ENCODE data around the gene ASB15. TPM values are rescaled to one million over a fixed set of nuclear protein-coding genes. Genes with fewer than 3 reads are reported as not detected.

Gene ASB15
- polyA plus RNA-seq, 3 donors: not detected

DNA sequence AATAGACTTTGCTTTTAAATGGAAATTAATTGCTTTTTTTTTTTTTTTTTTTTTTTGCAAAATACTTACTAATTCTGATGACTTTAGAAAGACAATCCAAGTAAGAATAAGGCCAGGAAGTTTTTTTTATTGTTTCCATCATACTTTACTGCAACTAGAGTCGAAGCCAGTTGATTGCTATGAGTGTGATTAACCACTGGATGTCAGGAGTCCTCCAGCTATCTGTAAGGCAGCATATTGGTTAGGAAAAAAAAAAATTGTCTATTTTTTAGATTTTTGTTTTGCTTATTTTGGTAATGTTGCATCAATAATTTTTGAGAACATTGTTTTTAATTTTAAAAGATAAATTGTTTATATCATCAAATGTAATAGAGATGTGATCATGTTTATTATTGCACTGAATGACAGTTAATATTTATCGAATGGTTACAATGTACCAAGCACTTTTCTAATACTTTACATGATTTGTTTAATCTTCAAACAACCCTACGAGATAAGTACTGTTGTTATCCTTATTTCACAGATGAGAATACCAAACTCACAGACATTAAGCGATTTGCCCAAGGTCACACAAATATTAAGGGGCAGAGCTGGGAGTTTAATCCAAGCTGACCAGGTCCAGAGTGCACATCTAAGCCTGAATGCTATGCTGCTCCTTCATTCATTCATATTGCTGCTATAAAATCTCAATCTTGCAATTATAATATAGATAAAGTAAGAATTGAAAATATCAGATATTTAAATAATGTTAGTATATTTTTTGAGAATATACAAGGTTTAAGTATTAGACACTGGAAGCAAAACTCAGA lies 34.1 kb downstream of the ASB15 start:
- Histone ChIP-seq H3K79me2 (ENCODE audit: insufficient read depth, low read length) (no peaks in the 10 kb centered on the region), H3K4me2 (replicated peaks; ENCODE audit: extremely low read depth, low read length, poor library complexity, severe bottlenecking) (no peak overlapping the region), H3K36me3 (replicated peaks in 1 of 2; ENCODE audit: control insufficient read depth in 1 of 2, insufficient read depth in 2 of 2, low read length in 2 of 2) (no peaks in the 10 kb centered on the region), H2AFZ (ENCODE audit: insufficient read depth, low read depth, low read length, poor library complexity, severe bottlenecking) (no peak overlapping the region), H3K9ac (ENCODE audit: insufficient read depth, low read length, poor library complexity, severe bottlenecking) (no peak overlapping the region), H4K20me1 (ENCODE audit: insufficient read depth, low read length) (no peaks in the 10 kb centered on the region), H3K27ac (ENCODE audit: low read depth in 1 of 2, low read length in 2 of 2) (no peak overlapping the region), H3K9me3 (replicated peaks in 1 of 2; ENCODE audit: control insufficient read depth in 1 of 2, insufficient read depth in 1 of 2, low read length in 2 of 2) (no peaks in the 10 kb centered on the region), H3K4me1 (ENCODE audit: control insufficient read depth in 1 of 2, insufficient read depth in 2 of 2, low read length in 2 of 2) (no peaks in the 10 kb centered on the region), H3K27me3 (ENCODE audit: control insufficient read depth in 2 of 2, insufficient read depth in 2 of 2, low read length in 2 of 2) (peaks cover 2 to 4% of the 10 kb centered on the region in 2 donors), H3K4me3 (replicated peaks in 1 of 3; ENCODE audit: low read depth in 2 of 3, low read length in 3 of 3) (no peak overlapping the region)
- 40% methylated on average over 1 of the region's 4 CpGs for WGBS (ENCODE audit: insufficient coverage)
- Mint-ChIP-seq H3K27me3 (ENCODE audit: low read depth in 3 of 3) (peaks cover 3 to 9% (median 4%) of the 10 kb centered on the region in 3 donors), H3K27ac (no peak overlapping the region), H3K4me3 (no peak overlapping the region), H3K4me1 (no peaks in the 10 kb centered on the region), H3K9me3 (no peaks in the 10 kb centered on the region), H3K36me3 (no peaks in the 10 kb centered on the region)
- intact Hi-C loops (cut with micrococcal nuclease): no loop called here
- TF ChIP-seq CTCF (IDR thresholded peaks at IDR 0.05): peak; percentile 13
- DNase-seq: no peak

- Mint-ChIP-seq H3K9me3 (no peaks in the 10 kb centered on the region), H3K27me3 (ENCODE audit: low read depth in 3 of 3) (peaks cover 3 to 7% (median 6%) of the 10 kb centered on the region in 3 donors), H3K4me1 (no peaks in the 10 kb centered on the region), H3K36me3 (no peaks in the 10 kb centered on the region), H3K4me3 (no peak overlapping the region), H3K27ac (no peak overlapping the region)
- WGBS (ENCODE audit: insufficient coverage): 70% methylated on average over 3 of the region's 3 CpGs
- TF ChIP-seq CTCF (IDR thresholded peaks at IDR 0.05): no peak
- no peak for DNase-seq
- no peak overlapping the region for H3K4me2 ChIP-seq (replicated peaks; ENCODE audit: extremely low read depth, low read length, poor library complexity, severe bottlenecking)
- intact Hi-C loops (cut with micrococcal nuclease): no loop called here
- no peaks in the 10 kb centered on the region for H3K9me3 ChIP-seq (replicated peaks in 1 of 2; ENCODE audit: control insufficient read depth in 1 of 2, insufficient read depth in 1 of 2, low read length in 2 of 2)
- no peak overlapping the region for H2AFZ ChIP-seq (ENCODE audit: insufficient read depth, low read depth, low read length, poor library complexity, severe bottlenecking)
- H4K20me1 ChIP-seq (ENCODE audit: insufficient read depth, low read length): no peaks in the 10 kb centered on the region
- no peak overlapping the region for H3K27ac ChIP-seq (ENCODE audit: low read depth in 1 of 2, low read length in 2 of 2)
- H3K27me3 ChIP-seq (ENCODE audit: control insufficient read depth in 2 of 2, insufficient read depth in 2 of 2, low read length in 2 of 2): peaks cover 2 to 4% of the 10 kb centered on the region in 2 donors
- no peaks in the 10 kb centered on the region for H3K36me3 ChIP-seq (replicated peaks in 1 of 2; ENCODE audit: control insufficient read depth in 1 of 2, insufficient read depth in 2 of 2, low read length in 2 of 2)
- H3K4me3 ChIP-seq (replicated peaks in 1 of 3; ENCODE audit: low read depth in 2 of 3, low read length in 3 of 3): no peak overlapping the region
- no peaks in the 10 kb centered on the region for H3K4me1 ChIP-seq (ENCODE audit: control insufficient read depth in 1 of 2, insufficient read depth in 2 of 2, low read length in 2 of 2)
- H3K9ac ChIP-seq (ENCODE audit: insufficient read depth, low read length, poor library complexity, severe bottlenecking): no peak overlapping the region
- H3K79me2 ChIP-seq (ENCODE audit: insufficient read depth, low read length): no peaks in the 10 kb centered on the region
These were observed 35.6 kb downstream of the ASB15 start for GRCh38 chr7:123637203-123637602.

Measured in CD14-positive monocyte (primary cell).